OCI-LY7 (cell line): Measurements from ENCODE around the gene FGF8.

ENCODE experiments used
- EZH2phosphoT487 ChIP-seq: fragments of 200-600 bp; sonication (generic); IDR thresholded peaks from 2 replicates; pipeline ENCODE4 v1.6.1; 2018; ENCODE audit warnings: low read depth, borderline replicate concordance, mild to moderate bottlenecking, mixed run types, antibody characterized with exemption, low read length, moderate library complexity, mixed read lengths
- TF ChIP-seq, protein P1 (sequence below): fragments of 200-600 bp; sonication (generic); conservative IDR thresholded peaks from 2 replicates; pipeline ENCODE4 v1.5.1; 2014; ENCODE audit warnings: mild to moderate bottlenecking, antibody characterized with exemption, low read length, moderate library complexity, mixed read lengths

GRCh38 chr10:101768791-101769170, 7.1 kb downstream of the FGF8 start:
- no peak for TF ChIP-seq EZH2phosphoT487
- TF ChIP-seq, protein P1, sequence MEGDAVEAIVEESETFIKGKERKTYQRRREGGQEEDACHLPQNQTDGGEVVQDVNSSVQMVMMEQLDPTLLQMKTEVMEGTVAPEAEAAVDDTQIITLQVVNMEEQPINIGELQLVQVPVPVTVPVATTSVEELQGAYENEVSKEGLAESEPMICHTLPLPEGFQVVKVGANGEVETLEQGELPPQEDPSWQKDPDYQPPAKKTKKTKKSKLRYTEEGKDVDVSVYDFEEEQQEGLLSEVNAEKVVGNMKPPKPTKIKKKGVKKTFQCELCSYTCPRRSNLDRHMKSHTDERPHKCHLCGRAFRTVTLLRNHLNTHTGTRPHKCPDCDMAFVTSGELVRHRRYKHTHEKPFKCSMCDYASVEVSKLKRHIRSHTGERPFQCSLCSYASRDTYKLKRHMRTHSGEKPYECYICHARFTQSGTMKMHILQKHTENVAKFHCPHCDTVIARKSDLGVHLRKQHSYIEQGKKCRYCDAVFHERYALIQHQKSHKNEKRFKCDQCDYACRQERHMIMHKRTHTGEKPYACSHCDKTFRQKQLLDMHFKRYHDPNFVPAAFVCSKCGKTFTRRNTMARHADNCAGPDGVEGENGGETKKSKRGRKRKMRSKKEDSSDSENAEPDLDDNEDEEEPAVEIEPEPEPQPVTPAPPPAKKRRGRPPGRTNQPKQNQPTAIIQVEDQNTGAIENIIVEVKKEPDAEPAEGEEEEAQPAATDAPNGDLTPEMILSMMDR, result no peak
